Measurements from ENCODE around the gene MCM8.

Gene MCM8

GRCh38 chr20:5918856-5919625 lies 31.4 kb upstream of the MCM8 start:
- CTCF ChIA-PET: interaction anchor here (1.1 kb wide), 1 partner anchor 155 kb away, joined by 4 read pairs; no protein-coding TSS in a partner anchor
- no peak overlapping the region for H3K4me3 ChIP-seq (ENCODE audit: low read depth, low read length)
- POLR2A ChIA-PET: no interaction called here
- no peak for DNase-seq (ENCODE audit: low read depth, low spot score)
- TF ChIP-seq CTCF (IDR thresholded peaks at IDR 0.05; ENCODE audit: insufficient read depth, low read length, missing control alignments): no peak

- CTCF ChIA-PET: interaction anchor here (0.5 to 1.1 kb wide), 2 partner anchors 122 to 154 kb away, joined by 3 to 4 read pairs; no protein-coding TSS in a partner anchor
- DNase-seq (ENCODE audit: low read depth, low spot score): no peak
- no peak overlapping the region for H3K4me3 ChIP-seq (ENCODE audit: low read depth, low read length)
- POLR2A ChIA-PET: no interaction called here
- no peak for TF ChIP-seq CTCF (IDR thresholded peaks at IDR 0.05; ENCODE audit: insufficient read depth, low read length, missing control alignments)
These were observed 30.6 kb upstream of the MCM8 start for GRCh38 chr20:5919626-5920544.

GRCh38 chr20:5920581-5920980 lies 29.9 kb upstream of the MCM8 start:
- ChIA-PET CTCF (no interaction called here), POLR2A (no interaction called here)
- H3K4me3 ChIP-seq (ENCODE audit: low read depth, low read length): no peak overlapping the region
- DNase-seq (ENCODE audit: low read depth, low spot score): no peak
- TF ChIP-seq CTCF (IDR thresholded peaks at IDR 0.05; ENCODE audit: insufficient read depth, low read length, missing control alignments): no peak

- no peak overlapping the region for H3K4me3 ChIP-seq (ENCODE audit: low read depth, low read length)
- POLR2A ChIA-PET: no interaction called here
- CTCF ChIA-PET: no interaction called here
- no peak for DNase-seq (ENCODE audit: low read depth, low spot score)
- no peak for TF ChIP-seq CTCF (IDR thresholded peaks at IDR 0.05; ENCODE audit: insufficient read depth, low read length, missing control alignments)
These were observed 27.0 kb upstream of the MCM8 start for GRCh38 chr20:5923493-5923892.

- POLR2A ChIA-PET: no interaction called here
- no peak for DNase-seq (ENCODE audit: low read depth, low spot score)
- TF ChIP-seq CTCF (IDR thresholded peaks at IDR 0.05; ENCODE audit: insufficient read depth, low read length, missing control alignments): no peak
- no peak overlapping the region for H3K4me3 ChIP-seq (ENCODE audit: low read depth, low read length)
- CTCF ChIA-PET: no interaction called here
These were observed 24.9 kb upstream of the MCM8 start for GRCh38 chr20:5925551-5925950.

Data from AG04449 (cell line).